SK-N-MC (cell line): ENCODE data around the gene UBD.

Source experiments
- DNase-seq: peaks from one replicate; pipeline ENCODE4 v3.0.0-alpha.2; 2011; ENCODE audit warnings: low read depth, low spot score
- H3K27ac ChIP-seq: fragments of 200-600 bp; sonication (generic); 2 replicates; pipeline ENCODE4 v1.5.1; 2016; ENCODE audit warnings: mixed run types
- H3K36me3 ChIP-seq: fragments of 200-600 bp; sonication (generic); 2 replicates; pipeline ENCODE4 v1.6.1; 2017; ENCODE audit warnings: antibody characterized with exemption, low read length, mixed read lengths; ENCODE audit not compliant: insufficient read depth
- H3K4me3 ChIP-seq: fragments of 200-600 bp; sonication (generic); 2 replicates; pipeline ENCODE4 v1.5.1; 2016
- H3K9ac ChIP-seq: fragments of 200-600 bp; sonication (generic); 2 replicates; pipeline ENCODE4 v1.8.0; 2017; ENCODE audit warnings: mixed run types, mixed read lengths; ENCODE audit not compliant: insufficient read length
- H3K9me3 ChIP-seq: fragments of 200-600 bp; sonication (generic); 2 replicates; pipeline ENCODE4 v1.6.1; 2017; ENCODE audit warnings: low read depth, mild to moderate bottlenecking, antibody characterized with exemption, low read length, moderate library complexity, mixed read lengths
- EZH2 ChIP-seq: fragments of 200-600 bp; sonication (generic); IDR thresholded peaks from one replicate; pipeline ENCODE4 v1.6.1; 2017; ENCODE audit warnings: antibody characterized with exemption
- FOXP2 ChIP-seq: optimal IDR thresholded peaks from 2 replicates; pipeline ENCODE3; 2011; ENCODE audit warnings: mild to moderate bottlenecking, moderate library complexity; ENCODE audit not compliant: insufficient read depth; ENCODE audit errors: extremely low read length, control extremely low read depth
- POLR2AphosphoS5 ChIP-seq: IDR thresholded peaks from 2 replicates; pipeline ENCODE4 v1.6.1; 2012; ENCODE audit warnings: mild to moderate bottlenecking, low read depth, low read length, borderline replicate concordance

The UBD gene

DNA sequence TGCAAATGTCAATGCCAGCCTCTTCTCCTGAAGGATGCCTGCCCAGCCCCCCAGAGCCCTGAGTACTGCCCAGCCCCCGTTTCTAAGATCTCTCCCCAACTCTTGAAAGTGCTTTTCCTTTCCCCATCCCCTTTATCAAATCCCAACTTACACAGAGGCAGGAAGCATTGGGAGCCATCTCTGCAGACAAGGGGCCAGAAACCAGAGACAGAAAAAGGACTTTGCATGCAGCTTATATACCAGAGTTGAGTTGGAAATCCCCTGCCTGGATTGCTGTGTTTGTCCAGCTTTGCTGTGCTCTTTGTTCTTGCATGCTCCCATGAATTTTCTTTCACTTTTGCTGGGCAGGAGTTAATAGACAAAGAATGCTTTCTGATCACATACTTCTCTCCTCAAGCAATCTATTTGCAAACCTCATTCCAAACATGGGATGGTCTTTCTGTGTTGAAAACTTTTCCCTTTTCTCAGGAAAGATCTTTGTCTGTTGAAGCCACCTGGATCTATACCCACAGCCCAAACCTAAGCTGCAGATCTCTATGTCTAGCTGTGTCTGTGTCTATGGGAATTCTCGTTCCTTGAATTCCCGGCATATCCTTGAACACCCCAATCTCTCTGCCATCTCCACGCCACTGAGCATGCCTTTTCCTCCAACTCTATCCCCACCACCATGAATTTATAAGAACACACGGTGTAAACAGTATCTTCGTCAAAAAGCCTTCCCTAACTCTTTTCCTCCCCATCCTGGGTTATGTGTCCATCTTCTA lies at the start of gene UBD:
TSS of gene UBD (minus strand) at position 209 of the 764 bp plus-strand sequence. CDS start at position 178, 31 bp downstream.
- no peak within 1 kb of the TSS for H3K9ac ChIP-seq
- no peaks in the 10 kb centered on the region for H3K9me3 ChIP-seq
- DNase-seq = no peak
- H3K36me3 ChIP-seq = no peaks in the 10 kb centered on the region
- no peak within 1 kb of the TSS for H3K27ac ChIP-seq
- H3K4me3 ChIP-seq = no peak within 1 kb of the TSS
- no peak for TF ChIP-seq EZH2
- no peak for TF ChIP-seq FOXP2
- no peak for TF ChIP-seq POLR2AphosphoS5

DNA sequence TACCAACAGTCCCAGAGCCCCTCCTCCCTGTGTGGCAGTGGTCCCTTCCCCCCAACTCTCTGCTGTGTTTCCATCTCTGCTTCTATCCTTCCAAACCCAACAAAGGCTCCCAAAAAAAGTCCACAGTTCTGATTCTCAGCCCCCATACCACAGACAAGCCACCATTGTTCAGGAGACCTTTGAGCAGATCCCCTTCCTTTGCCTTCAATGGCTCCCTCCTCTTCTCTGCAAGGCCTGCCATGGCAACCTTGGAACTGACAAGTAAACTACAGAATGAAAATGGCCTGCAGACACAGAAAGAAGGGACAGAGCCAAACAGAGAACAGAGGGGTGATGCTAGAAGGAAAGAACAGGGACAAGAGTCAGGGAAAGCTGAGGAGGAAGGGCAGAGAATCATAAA lies 48.6 kb upstream of the UBD start:
- no peak for TF ChIP-seq POLR2AphosphoS5
- no peak for TF ChIP-seq EZH2
- TF ChIP-seq FOXP2 = no peak
- Histone ChIP-seq H3K9me3 (no peaks in the 10 kb centered on the region), H3K9ac (no peak overlapping the region), H3K36me3 (peaks cover 23% of the 10 kb centered on the region), H3K27ac (no peak overlapping the region), H3K4me3 (no peak overlapping the region)
- DNase-seq = no peak

DNA sequence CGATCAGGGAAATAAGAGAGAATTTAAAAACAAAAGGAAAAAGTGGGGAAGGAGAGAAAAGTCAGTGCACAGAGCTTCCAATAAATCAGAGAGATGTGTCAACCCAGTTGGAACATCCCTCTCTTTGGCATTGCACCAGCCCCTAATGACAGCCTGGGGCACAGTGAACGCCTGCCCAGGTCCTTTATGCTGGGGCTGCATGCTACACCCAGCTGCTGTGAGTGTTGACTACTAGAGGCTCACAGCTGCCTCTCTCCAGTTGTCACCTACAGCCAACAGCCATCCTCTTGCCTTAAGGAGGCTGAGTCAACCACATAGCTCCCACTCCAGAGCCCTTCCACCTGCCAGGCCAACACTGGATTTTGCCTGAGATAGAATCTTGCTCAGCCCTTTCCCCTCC lies 44.4 kb upstream of the UBD start:
- H3K9me3 ChIP-seq = no peaks in the 10 kb centered on the region
- no peak for DNase-seq
- no peak overlapping the region for H3K9ac ChIP-seq
- H3K27ac ChIP-seq = no peak overlapping the region
- TF ChIP-seq FOXP2 = no peak
- no peak for TF ChIP-seq POLR2AphosphoS5
- no peak for TF ChIP-seq EZH2
- H3K36me3 ChIP-seq = peaks cover 8% of the 10 kb centered on the region; the same call in 1 of the 2 replicates
- no peak overlapping the region for H3K4me3 ChIP-seq

DNA sequence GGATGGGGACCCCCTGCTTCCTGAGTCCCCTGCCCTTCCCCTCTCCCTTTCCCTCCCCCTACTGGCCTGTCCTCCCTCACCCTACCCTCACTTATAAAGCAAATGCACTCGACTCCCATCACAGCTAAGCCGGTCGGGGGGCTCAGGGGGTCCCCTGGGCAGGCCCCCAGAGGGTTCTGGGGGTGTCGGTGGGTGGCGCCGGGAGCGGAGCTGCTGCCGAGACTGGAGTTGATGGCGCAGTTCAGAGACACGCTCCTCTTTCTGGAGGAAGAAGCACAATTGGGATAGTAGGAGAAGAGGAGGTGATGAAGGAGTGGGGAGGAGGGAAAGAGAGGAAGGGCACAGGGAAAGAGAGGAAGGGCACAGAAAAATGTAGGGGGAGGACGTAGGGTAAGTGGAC lies 43.9 kb upstream of the UBD start:
- Histone ChIP-seq H3K27ac (no peak overlapping the region), H3K4me3 (no peak overlapping the region), H3K9ac (no peak overlapping the region), H3K36me3 (peaks cover 5% of the 10 kb centered on the region; the same call in 1 of the 2 replicates), H3K9me3 (no peaks in the 10 kb centered on the region)
- no peak for DNase-seq
- TF ChIP-seq FOXP2 = no peak
- no peak for TF ChIP-seq POLR2AphosphoS5
- no peak for TF ChIP-seq EZH2

DNA sequence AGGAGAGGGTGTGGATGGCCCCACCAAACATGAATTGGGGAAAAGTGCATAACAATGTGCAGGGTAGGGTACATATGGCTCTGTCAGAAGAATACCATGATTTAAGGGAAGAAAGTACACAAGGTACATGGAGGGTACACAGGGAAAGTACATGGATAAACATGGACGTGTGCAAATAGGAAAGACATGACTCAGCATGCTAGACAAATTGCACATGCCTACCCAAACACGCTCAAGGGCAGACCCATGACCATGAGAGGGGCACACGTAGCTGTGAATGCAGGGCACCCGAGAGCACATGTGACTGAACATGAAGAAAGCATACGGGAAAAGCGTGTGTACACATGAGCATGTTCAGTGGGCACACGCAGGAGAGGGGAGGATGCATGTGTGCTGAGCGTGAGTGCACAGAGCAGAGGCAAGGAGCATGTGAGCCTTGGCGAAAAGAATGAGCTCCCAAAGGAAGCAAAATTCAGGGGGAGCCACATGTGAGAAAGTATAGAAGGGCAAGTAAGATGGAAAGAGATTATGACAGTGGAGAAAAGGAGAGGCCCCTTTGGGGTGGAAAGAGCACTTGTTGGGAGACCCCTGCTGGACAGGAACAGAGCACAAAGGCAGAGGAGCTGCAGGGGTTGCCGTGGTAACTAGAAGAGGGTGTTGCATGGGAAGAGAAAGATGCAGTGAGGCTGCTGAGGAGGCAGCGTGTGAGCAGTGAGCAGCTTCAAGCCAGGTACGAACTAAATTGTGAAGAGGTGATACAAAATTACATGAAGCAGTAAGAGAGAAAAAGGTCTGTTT lies 43.2 kb upstream of the UBD start:
- Histone ChIP-seq H3K36me3 (no peaks in the 10 kb centered on the region; the same call in 1 of the 2 replicates), H3K9me3 (no peaks in the 10 kb centered on the region), H3K9ac (no peak overlapping the region), H3K4me3 (no peak overlapping the region), H3K27ac (no peak overlapping the region)
- DNase-seq = no peak
- TF ChIP-seq POLR2AphosphoS5 = no peak
- no peak for TF ChIP-seq EZH2
- no peak for TF ChIP-seq FOXP2

DNA sequence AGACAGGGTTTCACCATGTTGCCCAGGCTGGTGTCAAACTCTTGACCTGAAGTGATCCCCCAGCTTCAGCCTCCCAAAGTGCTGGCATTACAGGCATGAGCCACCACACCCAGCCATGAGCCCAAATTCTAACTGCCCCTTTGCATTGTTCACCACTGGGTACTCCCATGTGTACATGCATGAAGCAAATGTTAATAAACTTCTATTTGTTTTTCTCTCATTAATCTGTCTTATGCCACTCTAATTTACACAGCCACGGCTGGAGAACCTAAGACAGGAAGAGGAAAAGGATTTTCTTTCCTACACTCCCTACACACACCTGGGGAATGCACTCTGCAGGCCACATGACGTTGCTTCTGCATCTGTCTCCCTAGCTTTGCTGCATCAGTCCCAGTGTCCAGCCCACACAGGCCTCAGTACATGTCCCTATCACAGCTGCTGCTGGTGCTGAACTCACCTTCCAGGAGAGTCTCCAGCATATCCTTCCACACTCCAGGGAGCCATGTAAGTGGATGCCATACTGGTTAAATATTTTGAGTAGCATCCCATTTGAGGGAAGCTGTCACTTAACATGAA lies 38.7 kb upstream of the UBD start:
- H3K9me3 ChIP-seq = no peaks in the 10 kb centered on the region
- no peaks in the 10 kb centered on the region for H3K36me3 ChIP-seq
- no peak for TF ChIP-seq FOXP2
- no peak for TF ChIP-seq POLR2AphosphoS5
- TF ChIP-seq EZH2 = no peak
- no peak overlapping the region for H3K4me3 ChIP-seq
- no peak overlapping the region for H3K9ac ChIP-seq
- DNase-seq = no peak
- no peak overlapping the region for H3K27ac ChIP-seq

DNA sequence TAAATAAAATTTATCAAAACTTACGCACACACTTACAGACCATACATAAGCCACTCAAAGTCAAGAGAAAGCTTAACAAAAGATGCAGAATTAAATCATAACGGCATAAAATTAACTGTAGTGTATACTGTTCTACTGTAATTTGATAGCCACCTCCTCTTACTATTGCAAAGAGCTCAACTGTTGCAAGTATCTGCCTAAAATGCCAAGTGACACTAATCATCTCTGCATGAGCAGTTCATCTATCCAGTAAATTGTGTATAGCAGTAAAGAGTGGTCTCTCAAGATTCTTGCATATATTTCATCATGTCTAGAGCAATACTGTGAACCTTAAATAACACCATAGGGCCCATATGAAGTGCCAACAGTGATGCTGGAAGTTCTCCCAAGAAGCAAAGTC lies 37.7 kb upstream of the UBD start:
- TF ChIP-seq FOXP2 (no peak), EZH2 (no peak), POLR2AphosphoS5 (no peak)
- H3K9me3 ChIP-seq = no peaks in the 10 kb centered on the region
- no peaks in the 10 kb centered on the region for H3K36me3 ChIP-seq
- no peak overlapping the region for H3K27ac ChIP-seq
- no peak overlapping the region for H3K9ac ChIP-seq
- no peak for DNase-seq
- no peak overlapping the region for H3K4me3 ChIP-seq

DNA sequence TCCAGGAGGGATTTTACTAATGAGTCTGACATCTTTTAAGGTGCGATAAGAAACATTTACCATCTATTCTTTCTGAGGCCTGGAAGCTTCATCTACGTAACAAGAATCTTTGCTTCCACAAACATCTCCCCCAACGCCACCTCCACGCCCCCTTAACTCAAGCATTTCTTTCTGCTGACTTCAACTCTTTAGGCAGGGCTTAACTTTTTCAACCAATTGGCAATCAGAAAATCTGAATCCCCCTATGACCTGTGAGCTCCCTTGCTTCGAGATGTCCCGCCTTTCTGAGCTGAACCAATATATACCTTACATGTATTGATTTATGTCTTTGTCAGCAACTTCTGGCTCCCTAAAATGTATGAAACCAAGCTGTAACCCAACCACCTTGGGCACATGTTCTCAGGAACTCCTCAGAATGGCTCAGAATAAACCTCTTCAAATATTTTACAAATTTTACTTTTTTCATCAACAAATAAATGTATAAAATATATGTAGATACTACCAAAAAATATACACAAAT lies 36.9 kb upstream of the UBD start:
- Histone ChIP-seq H3K9me3 (no peaks in the 10 kb centered on the region), H3K36me3 (no peaks in the 10 kb centered on the region), H3K27ac (no peak overlapping the region), H3K4me3 (no peak overlapping the region), H3K9ac (no peak overlapping the region)
- no peak for TF ChIP-seq POLR2AphosphoS5
- no peak for TF ChIP-seq EZH2
- TF ChIP-seq FOXP2 = no peak
- no peak for DNase-seq
